GM18867 (cell line): ENCODE results near the gene FDPS.

Experiments
- ATAC-seq: cut with Tn5 transposase; IDR thresholded peaks from one replicate; pipeline ENCODE4 v1.9.1; 2021; ENCODE audit warnings: mild to moderate bottlenecking, moderate library complexity; ENCODE audit not compliant: unreplicated experiment

The FDPS gene

DNA sequence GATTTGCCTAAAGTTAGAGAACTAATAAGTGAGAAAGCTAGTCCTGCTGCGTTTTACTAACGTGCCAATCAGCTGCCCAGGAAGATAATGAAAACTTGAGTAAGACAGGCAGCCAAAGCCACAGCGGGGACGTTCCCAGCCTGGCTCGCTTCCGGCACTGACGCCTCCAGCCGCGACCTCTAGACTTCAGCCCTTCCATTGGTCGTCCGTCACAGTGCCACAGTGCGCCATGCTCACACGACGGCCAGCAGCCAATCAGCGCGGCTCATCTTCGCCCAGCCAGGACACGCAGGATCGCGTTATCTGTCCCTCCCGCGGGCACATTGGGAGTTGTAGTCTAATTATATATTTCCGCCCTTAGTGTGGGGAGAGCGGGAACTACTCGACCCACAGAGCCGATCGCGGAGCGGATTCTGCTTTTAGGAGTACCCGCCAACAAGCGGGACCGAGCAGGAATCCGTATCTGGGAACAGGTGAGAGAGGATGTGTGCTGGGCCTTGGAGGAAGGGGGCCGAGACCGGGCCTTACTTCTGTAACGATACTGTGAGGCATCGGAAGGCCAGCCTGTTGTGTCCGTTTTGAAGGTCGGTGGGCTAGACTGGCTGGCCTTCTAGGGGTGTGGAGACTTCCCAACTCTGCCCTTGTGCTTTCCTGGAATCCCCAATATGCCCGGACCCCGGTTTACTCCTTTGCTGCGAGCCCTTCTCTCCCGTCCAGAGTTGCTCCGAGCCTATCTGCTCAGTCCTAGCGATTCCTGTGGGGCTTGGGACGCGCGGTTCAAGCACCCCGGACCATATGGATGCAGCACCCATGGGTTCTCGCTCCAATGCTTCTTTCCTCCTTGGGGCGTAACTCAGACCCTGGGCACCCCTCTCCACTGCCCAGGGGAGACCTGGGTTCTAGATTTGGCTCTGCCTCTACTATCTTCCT, at the start of gene FDPS:
TSS of gene FDPS (plus strand) at position 374 of the 930 bp plus-strand sequence. CDS start 924 bp downstream, outside the sequence.
- peak; percentile 94 for ATAC-seq

DNA sequence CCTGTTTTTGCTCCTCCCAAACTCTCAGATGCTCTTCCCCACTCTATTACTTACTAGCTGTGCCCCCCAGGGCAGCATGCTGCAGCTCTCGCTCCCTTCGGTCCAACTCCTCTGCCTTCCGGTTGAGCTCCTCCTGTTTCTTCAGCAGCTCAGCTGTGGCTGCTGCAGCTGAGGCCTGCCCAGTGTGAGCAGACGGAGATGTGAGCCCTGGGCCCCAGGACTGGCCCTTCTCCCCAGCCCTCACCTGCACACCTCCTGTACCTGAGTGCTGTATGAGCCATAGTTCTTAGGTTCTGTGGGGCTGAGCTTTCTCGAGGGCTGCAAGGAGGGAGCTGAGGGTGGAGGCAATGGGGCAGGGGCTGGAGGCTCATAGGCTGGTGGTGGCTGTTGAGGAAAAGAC, 48.4 kb upstream of the FDPS start:
- no peak for ATAC-seq

DNA sequence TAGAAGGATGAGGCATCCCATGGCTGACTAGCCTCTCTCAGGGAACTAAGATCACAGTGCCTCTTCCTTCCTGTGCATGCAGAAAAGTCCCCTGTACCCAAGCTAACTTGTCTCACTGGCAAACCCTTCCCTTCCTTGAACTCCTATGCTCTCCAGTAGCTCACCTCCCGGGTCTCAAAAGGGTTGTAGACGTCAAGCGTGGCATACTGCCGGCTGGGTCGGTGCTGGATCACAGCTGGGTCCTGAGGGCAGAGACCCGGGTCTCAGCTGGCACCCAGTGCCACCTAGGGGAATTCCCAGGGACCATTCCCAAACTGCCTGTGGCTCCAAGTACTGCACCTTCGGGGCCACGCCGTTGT, 47.2 kb upstream of the FDPS start:
- peak; percentile 6 for ATAC-seq

DNA sequence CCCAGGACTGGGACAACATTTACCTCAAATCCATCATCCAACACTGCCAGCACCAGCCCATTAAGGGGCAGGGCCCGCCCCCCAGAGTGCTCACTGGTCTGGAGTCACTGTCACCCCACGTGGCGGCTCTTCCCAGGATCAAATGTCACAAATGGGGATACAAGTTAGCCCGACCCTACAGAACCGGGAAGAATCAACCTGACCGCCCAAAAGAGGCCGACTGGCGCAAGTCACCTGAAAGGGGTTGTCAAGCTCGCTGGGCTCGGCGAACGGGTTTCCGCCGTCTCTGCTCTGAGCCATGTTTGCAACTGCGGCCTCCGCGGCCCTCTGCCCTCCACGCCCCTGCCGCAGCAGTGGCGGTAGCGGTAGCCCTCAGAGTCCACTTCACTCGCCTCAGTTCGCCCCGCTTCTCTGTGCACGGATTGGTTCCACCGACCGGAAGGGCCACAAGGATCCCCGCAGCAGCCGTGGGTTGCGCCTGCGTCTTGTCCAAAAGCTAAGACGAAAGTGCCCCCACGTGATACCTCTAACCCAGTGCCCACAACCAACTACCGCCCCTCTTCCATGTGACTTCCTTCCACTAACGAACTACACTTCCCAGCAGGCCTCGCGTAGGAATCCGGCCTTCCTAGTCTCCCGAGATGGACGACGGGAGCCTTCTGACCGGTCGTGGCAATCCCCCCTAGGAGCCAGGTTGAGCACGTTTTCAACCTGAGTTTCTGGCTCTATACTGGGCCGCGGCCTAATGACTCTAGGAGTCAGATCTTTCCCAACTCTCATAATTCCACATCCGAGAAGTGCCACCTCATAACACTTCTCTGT, 46.6 kb upstream of the FDPS start, which contains the start of gene SCAMP3:
TSS of gene SCAMP3 (minus strand) at position 509 of the 822 bp plus-strand sequence. CDS start at position 300, 209 bp downstream.
- peak; percentile 88 for ATAC-seq

DNA sequence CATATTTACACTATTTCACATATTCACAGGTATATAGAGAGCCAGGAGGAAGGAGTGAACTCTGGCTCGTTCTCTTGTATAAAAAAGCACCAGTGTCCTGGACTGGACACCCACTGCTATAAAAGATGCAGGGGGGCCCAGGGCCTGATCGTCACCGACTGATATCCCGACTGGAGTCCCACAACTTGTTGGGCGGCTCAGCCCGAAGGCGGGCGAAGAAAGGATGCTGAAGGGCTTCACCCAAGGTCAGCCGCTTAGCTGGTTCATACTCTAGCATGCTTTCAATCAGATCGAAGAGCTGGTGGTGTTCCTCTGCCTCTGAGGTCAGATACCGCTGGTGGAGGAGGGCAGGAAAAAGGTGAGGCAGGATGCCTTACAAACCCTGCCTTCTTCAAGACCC, 45.6 kb upstream of the FDPS start:
- no peak for ATAC-seq

DNA sequence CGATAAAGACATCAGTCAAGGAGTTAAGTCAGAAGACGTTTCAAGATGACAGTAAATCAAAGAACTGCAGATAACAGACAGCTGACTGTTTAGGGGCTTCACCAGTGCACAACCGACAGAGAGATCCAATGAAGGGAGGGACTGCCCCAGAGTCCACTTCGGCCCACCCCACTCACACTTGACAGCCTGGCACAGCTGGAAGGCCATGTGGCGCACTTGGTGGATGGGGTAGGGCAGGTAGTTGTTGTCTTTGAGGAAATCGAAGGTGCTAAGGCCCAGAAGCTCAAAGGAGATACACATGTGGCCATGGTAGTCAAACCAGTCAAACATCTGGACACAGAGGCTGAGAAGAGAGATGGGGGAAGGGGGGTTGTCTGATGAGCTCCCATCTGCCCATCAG, 42.1 kb upstream of the FDPS start:
- ATAC-seq = no peak

DNA sequence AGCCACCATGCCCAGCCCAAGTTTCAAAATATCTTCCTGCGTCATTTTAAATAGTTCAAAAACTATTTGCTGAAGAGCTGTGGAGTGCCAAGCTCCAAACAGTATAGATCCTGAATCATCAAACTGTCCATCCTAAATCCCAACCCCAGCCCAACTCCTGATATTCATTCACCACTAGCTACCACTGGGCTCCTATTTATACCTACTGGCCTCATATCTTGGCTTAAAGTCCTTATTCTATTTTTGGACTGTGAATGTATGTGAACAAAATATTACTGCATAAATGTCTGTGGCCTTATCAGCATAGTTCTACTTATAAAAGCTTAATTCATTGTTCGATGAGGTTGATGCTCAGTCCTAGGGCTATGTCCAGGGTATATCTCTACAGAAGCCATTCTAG, 41.3 kb upstream of the FDPS start:
- no peak for ATAC-seq

DNA sequence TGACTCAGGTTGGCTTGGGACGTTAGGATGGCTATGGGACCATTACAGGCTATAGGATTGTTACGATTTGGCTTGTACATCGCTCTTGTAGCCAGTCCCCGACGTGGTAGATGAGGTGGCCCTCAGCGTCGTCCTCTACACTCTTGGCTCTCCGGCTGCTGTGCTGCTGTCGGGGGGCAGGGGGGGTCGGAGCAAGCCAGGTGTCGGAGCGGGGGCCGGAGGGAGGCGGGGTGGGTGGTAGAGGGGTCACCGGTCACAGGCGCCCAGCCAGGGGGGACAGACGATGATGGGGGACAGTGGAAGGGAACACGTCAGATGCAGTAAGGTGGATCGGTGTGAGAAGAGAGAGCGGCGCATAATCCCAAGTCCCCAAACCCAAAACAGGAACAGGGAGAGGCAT, 40.0 kb upstream of the FDPS start:
- no peak for ATAC-seq

DNA sequence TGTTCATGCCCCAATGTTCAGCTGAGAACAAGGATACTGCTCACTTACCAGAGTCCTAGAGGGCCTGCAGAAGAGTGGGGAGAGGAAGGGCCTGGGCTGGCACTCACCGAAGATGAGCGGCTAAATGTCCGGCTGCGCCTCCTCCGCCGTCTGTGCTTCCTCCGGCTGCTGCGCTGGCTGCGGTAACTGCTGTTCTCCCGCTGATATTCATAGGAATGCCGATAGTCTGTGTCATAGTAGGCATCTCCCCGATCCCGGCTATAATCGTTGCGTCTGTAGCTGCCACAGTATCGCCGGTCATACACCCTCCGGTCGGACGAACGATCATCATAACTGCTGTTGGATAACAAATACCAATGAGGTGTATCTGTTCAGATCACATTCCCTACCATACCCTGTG, 39.3 kb upstream of the FDPS start:
- no peak for ATAC-seq

DNA sequence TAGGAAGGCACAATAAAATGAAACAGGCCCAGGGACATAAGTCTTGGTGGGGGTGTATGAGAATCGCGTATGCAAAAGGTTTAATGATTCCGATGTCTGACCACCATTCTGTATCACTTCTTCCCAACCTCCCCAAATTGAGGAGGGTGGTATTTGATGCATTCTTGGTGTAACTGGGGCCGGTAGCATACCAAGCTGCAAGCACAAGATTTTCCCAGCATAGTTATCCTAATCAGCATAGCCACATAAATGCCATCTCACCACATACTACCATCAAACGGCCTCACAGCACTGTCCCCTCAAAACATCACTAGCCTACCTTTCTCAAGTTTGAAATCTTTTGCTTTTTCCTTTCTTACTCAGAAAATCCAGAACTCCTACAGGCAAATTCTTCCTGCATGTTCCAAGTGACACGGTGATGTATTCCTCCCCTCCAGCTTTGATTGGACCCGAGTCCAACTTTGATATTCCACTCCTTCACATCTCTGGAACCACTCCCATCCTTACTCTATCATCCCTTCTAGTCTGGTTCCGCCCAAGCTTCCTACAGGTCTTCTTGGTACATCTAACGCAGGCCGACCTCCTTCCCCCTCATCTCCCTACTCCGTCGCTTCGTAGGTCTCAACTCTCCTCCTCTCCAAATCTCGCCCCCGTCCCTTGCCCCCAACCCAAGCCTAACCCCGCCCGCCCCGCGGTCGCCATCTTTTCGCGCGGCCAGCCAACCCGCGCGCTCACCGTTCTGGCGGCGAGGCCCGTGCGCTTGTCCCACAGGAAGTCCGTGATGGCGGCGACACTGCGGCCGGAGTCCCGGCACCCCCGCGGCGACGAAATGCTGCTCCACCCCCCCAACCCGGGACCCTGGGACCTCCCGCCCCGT, 36.0 kb upstream of the FDPS start:
- ATAC-seq = peak; percentile 22

DNA sequence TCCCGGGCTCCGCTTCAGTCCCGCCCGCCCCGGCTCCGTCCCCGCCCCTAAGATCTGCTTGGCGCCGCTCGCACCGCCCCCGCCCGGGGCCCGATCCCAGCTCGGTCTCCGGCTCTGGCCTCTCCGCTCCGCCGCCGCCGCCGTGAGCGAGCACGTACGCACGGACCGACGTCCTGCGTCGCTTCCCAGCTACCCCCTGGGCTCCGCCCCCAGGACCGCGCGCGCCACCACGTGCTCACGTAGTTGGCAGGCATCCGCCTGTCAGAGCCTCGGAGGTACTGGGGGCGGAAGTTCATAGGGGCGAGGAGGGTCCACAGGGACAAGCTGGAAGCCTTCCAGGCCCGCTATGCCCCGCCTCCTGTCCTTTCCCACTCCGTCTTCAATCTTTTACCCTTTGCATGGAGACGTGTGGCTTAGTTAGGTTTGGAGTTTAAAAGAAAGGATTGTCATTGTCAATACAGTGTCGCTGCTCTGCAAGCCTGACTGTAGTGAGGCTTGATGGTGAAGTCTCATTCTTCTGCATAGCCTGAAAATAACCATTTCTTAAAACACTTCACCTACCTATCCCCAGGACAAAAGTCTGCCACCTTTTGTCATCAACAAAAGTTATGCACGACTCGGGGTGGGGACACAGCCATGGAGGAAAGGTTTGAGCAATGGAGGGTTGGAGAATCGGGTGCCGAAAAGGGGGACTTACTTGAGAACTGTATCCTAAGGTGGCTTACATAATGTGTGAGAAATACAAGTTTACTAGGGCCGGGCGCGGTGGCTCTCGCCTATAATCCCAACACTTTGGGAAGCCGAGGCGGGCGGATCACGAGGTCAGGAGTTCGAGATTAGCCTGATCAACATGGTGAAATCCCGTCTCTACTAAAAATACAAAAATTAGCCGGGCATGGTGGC, 35.1 kb upstream of the FDPS start, which contains the start of gene CLK2:
TSS of gene CLK2 (minus strand) at position 162 of the 903 bp plus-strand sequence. CDS start 2,527 bp downstream, outside the sequence.
- peak; percentile 77 for ATAC-seq

DNA sequence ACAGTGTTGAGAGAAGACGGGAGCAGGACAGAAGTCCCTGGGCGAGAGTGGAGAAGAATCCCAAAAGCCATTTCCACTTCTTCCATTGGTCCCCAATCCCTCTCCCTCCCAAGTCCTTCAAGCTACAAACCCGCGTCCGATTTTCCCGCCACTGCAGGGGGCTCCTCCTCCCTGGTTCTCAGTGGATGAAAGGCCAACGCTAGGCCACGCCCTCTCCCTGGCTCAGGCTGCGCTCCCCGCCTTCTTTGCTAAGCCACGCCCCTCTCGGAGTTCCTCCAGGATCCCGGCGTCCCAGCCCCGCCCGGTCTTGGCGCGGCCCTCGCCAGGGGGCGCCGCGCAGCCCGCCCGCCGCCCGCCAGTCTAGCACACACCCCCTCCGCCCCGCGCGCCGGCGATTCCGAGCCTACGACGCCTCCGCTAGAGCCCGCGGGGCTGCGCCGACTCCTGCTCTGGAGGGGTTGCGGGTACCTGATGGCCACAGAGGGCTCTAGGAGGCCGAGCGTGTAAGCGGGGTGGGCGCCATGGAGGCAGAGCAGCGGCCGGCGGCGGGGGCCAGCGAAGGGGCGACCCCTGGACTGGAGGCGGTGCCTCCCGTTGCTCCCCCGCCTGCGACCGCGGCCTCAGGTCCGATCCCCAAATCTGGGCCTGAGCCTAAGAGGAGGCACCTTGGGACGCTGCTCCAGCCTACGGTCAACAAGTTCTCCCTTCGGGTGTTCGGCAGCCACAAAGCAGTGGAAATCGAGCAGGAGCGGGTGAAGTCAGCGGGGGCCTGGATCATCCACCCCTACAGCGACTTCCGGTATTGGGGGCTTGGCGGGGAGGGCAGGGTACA, 31.4 kb upstream of the FDPS start, which contains the start of gene HCN3:
TSS of gene HCN3 (plus strand) at position 394 of the 832 bp plus-strand sequence. CDS start at position 522, 128 bp downstream.
- ATAC-seq = peak; percentile 62

DNA sequence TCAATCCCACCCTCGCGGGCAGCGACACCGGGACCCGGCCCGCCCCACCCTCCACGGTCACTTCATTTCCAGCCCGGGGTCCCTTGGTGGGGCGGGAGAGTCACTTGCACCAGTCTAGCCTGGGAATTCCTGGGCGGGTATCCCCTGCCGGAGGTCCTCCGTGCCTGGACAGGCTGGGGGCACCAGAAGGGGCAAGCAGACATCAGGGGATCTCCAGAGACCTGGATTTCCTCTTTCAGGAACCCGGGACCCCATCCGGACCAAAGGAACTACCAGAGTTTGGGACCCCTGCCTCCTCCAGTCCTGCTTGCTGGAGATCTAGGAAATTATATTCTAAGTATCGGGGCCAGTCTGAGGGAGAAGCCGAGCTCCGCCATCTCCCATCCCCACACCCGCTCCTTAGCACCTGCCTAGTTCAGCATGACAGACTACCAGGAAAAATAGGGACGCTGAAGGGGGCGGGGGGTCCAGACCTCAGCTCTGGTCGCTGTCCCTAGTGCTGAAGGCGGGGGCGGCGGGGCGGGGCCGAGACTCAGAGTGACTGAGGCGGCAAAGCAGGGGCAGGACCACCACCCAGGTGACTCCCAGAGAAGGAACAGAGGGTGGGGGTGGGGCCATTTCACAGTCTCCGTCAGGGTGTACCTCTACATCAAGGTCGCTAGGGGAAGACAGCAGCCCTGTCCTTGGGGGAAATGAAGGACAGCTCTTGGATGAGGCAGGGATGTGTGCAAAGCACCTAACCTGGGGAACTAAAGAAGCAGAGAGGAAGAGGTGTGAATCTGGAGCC, 30.6 kb upstream of the FDPS start:
- ATAC-seq = no peak

DNA sequence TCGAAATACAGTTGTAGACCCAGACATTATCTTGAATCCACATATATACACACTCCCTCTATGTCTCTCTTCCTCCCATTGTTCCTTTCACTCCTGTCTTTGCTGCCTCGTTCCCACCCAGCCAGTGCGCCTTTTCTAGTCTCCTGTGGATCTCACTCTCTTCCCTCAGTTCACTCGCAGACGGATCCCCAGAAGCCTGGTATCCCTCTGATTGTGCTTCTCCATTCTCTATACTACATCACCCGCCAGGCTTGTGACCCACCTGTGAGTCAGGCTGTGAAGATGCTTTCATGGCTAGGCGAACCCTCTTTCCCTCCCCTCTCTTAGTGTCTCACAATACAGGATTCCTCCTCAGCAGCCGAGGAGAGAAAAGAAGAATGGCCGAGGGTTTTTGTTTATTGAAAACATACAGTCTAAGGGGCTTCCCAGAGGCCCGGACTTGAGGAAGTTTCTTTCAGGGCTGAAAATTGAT, 29.9 kb upstream of the FDPS start:
- ATAC-seq = no peak

DNA sequence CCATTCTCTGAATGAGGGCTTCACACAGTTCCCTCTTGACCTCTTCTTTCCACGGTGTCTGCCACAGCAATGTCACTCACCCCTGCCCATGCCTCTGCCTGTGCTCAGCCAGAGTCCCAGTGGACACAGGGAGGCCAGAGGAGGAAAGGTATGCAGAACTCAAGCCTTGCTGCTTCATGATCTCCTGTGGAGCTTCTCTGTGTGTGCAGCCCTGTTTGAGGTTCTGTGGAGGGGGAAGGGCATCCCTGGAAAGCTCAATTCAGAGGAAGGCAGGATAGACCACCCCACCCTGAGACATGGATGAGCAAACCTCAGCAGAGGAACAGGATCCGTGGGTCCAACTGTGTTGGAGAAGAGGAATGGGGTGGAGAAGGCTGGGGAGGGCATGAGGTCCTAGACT, 29.4 kb upstream of the FDPS start:
- no peak for ATAC-seq

DNA sequence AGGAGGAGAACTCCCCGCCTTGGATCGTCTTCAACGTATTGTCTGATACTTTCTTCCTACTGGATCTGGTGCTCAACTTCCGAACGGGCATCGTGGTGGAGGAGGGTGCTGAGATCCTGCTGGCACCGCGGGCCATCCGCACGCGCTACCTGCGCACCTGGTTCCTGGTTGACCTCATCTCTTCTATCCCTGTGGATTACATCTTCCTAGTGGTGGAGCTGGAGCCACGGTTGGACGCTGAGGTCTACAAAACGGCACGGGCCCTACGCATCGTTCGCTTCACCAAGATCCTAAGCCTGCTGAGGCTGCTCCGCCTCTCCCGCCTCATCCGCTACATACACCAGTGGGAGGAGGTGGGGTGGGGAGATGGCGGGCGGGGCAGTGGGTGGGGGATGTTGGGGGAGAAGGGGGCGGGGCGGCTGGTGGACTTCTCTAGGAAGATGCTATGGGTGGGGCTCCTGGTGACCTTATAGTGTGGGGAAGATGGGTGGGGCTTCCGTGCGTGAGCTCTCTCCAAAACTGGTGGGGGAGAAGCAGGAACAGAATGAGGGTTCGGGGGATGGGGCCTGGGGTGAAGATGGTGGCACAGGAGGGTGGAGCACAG, 26.1 kb upstream of the FDPS start:
- ATAC-seq = no peak

DNA sequence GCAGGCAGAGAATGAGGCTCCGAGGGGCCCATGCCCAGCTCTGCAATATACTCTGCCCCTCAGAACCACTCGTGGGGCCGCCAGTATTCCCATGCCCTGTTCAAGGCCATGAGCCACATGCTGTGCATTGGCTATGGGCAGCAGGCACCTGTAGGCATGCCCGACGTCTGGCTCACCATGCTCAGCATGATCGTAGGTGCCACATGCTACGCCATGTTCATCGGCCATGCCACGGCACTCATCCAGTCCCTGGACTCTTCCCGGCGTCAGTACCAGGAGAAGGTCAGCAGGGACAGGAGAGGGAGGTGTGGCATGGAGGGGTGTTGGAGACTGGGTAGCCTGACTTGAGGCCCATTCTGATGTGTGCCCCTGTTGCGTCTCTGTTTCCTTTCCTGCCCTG, 24.2 kb upstream of the FDPS start:
- ATAC-seq = no peak
